Measurements from ENCODE around the gene GRAMD4.
"Not testable (repeated sequence)": the region's sequence is repeated elsewhere in the genome, so short reads cannot be mapped to it uniquely, and the experiment has no call there.

GRAMD4 gene

GRCh38 chr22:46637711-46638600 is 17.8 kb downstream of the GRAMD4 start:
- DNase-seq (ENCODE audit: low read depth) = no peak

- no peak for DNase-seq (ENCODE audit: low read depth)
Measured at GRCh38 chr22:46638601-46639431, 18.6 kb downstream of the GRAMD4 start.

- no peak for DNase-seq (ENCODE audit: low read depth)
Measured at GRCh38 chr22:46639843-46640242, 19.7 kb downstream of the GRAMD4 start.

- DNase-seq (ENCODE audit: low read depth) = no peak
Measured at GRCh38 chr22:46640293-46641055, 20.3 kb downstream of the GRAMD4 start.

- no peak for DNase-seq (ENCODE audit: low read depth)
Measured at GRCh38 chr22:46641811-46642266, 21.7 kb downstream of the GRAMD4 start.

GRCh38 chr22:46642840-46643480 is 22.8 kb downstream of the GRAMD4 start:
- not testable (repeated sequence) for DNase-seq (ENCODE audit: low read depth)

- DNase-seq (ENCODE audit: low read depth) = no peak
Measured at GRCh38 chr22:46646531-46647215, 26.5 kb downstream of the GRAMD4 start.

GRCh38 chr22:46648225-46648820 is 28.1 kb downstream of the GRAMD4 start:
- not testable (repeated sequence) for DNase-seq (ENCODE audit: low read depth)

GRCh38 chr22:46649141-46650077 is 29.2 kb downstream of the GRAMD4 start:
- DNase-seq (ENCODE audit: low read depth) = no peak

- DNase-seq (ENCODE audit: low read depth) = no peak
Measured at GRCh38 chr22:46650078-46650810, 30.1 kb downstream of the GRAMD4 start.

GRCh38 chr22:46651316-46651715 is 31.1 kb downstream of the GRAMD4 start:
- no peak for DNase-seq (ENCODE audit: low read depth)

- DNase-seq (ENCODE audit: low read depth) = no peak
Measured at GRCh38 chr22:46652081-46652846, 32.1 kb downstream of the GRAMD4 start.

GRCh38 chr22:46652847-46653331 is 32.7 kb downstream of the GRAMD4 start:
- DNase-seq (ENCODE audit: low read depth) = no peak

- DNase-seq (ENCODE audit: low read depth) = no peak
Measured at GRCh38 chr22:46653596-46653995, 33.4 kb downstream of the GRAMD4 start.

GRCh38 chr22:46654426-46654825 is 34.2 kb downstream of the GRAMD4 start:
- DNase-seq (ENCODE audit: low read depth) = no peak

- DNase-seq (ENCODE audit: low read depth) = no peak
Measured at GRCh38 chr22:46654927-46655595, 34.9 kb downstream of the GRAMD4 start.
